ENCODE measurements around the gene MYO19.
A peak's percentile ranks its signal among the peaks of the same experiment; 100 is the strongest.

The MYO19 gene

GRCh38 chr17:36534840-36535668 lies at the start of gene MYO19, which contains the start of gene PIGW:
MYO19 (minus strand) TSS chr17:36534868; CDS start chr17:36532538, 2,330 bp downstream.
PIGW (plus strand) TSS chr17:36534987; CDS start chr17:36537102, 2,115 bp downstream.
- DNase-seq (ENCODE audit: insufficient read length, low spot score) (peak; percentile 71), FAIRE-seq (no peak)

GRCh38 chr17:36583787-36584186 lies 49.1 kb upstream of the MYO19 start:
- FAIRE-seq (no peak), DNase-seq (ENCODE audit: insufficient read length, low spot score) (no peak)

GRCh38 chr17:36578671-36579070 lies 44.0 kb upstream of the MYO19 start:
- no peak for FAIRE-seq

GRCh38 chr17:36576793-36577192 lies 42.1 kb upstream of the MYO19 start:
- no peak for FAIRE-seq
- DNase-seq (ENCODE audit: insufficient read length, low spot score): no peak

More at GRCh38 chr17:36578671-36579070, 44.0 kb upstream of the MYO19 start:
- DNase-seq (ENCODE audit: insufficient read length, low spot score): no peak

GRCh38 chr17:36575028-36575427 lies 40.4 kb upstream of the MYO19 start:
- FAIRE-seq (no peak), DNase-seq (ENCODE audit: insufficient read length, low spot score) (no peak)

- DNase-seq (ENCODE audit: insufficient read length, low spot score) (no peak), FAIRE-seq (no peak)
Measured at GRCh38 chr17:36566081-36566480, 31.4 kb upstream of the MYO19 start.

GRCh38 chr17:36553459-36553858 lies 18.8 kb upstream of the MYO19 start:
- no peak for DNase-seq (ENCODE audit: insufficient read length, low spot score)
- FAIRE-seq: no peak

GRCh38 chr17:36550491-36551417 lies 16.1 kb upstream of the MYO19 start:
- FAIRE-seq: no peak
- no peak for DNase-seq (ENCODE audit: insufficient read length, low spot score)

- no peak for DNase-seq (ENCODE audit: insufficient read length, low spot score)
- FAIRE-seq: no peak
Measured at GRCh38 chr17:36547776-36548175, 13.1 kb upstream of the MYO19 start.

GRCh38 chr17:36546418-36547093 lies 11.9 kb upstream of the MYO19 start:
- FAIRE-seq (no peak), DNase-seq (ENCODE audit: insufficient read length, low spot score) (no peak)

- FAIRE-seq (no peak), DNase-seq (ENCODE audit: insufficient read length, low spot score) (peak; percentile 75)
Measured at GRCh38 chr17:36545465-36546417, 11.1 kb upstream of the MYO19 start.

GRCh38 chr17:36545077-36545464 lies 10.4 kb upstream of the MYO19 start:
- FAIRE-seq: no peak

GRCh38 chr17:36544307-36545076 lies 9.8 kb upstream of the MYO19 start, which contains the start of gene GGNBP2:
GGNBP2 (plus strand) TSS chr17:36544919; CDS start chr17:36545725, 806 bp downstream.
- DNase-seq (ENCODE audit: insufficient read length, low spot score) (peak; percentile 65), FAIRE-seq (no peak)

More at GRCh38 chr17:36545077-36545464, 10.4 kb upstream of the MYO19 start:
- DNase-seq (ENCODE audit: insufficient read length, low spot score): no peak

- FAIRE-seq: no peak
- DNase-seq (ENCODE audit: insufficient read length, low spot score): peak; percentile 16
Measured at GRCh38 chr17:36544044-36544306, 9.3 kb upstream of the MYO19 start.

GRCh38 chr17:36542755-36543154 lies 8.1 kb upstream of the MYO19 start:
- FAIRE-seq: no peak
- no peak for DNase-seq (ENCODE audit: insufficient read length, low spot score)

GRCh38 chr17:36540696-36541095 lies 6.0 kb upstream of the MYO19 start:
- no peak for DNase-seq (ENCODE audit: insufficient read length, low spot score)
- FAIRE-seq: no peak

GRCh38 chr17:36535669-36536081 lies 1.0 kb upstream of the MYO19 start:
- DNase-seq (ENCODE audit: insufficient read length, low spot score) (no peak), FAIRE-seq (no peak)

- FAIRE-seq (no peak), DNase-seq (ENCODE audit: insufficient read length, low spot score) (peak; percentile 26)
Measured at GRCh38 chr17:36533935-36534839, 481 bp downstream of the MYO19 start.

Measured in GM19239 (cell line).